GM13977 (cell line): ENCODE results near the gene ARL6IP6.

Source experiments
- DNase-seq: peaks from one replicate; pipeline ENCODE4 v3.0.0; 2012; ENCODE audit warnings: low spot score
- CTCF ChIP-seq: IDR thresholded peaks from 2 replicates; pipeline ENCODE4 v1.5.1; 2012; ENCODE audit warnings: mild to moderate bottlenecking, control low read depth; ENCODE audit not compliant: insufficient read depth; ENCODE audit errors: extremely low read depth, missing control alignments
- in situ Hi-C: fragments of 300-500 bp; cut with MboI; formaldehyde crosslinking; loops from one replicate; pipeline ENCODE4 v1.12.0; 2022; ENCODE audit warnings: low sequenced_read_pairs, low pct_unique_long_range_greater_than_20kb, mixed read lengths, inconsistent platforms; ENCODE audit not compliant: unreplicated experiment

ARL6IP6 gene

DNA sequence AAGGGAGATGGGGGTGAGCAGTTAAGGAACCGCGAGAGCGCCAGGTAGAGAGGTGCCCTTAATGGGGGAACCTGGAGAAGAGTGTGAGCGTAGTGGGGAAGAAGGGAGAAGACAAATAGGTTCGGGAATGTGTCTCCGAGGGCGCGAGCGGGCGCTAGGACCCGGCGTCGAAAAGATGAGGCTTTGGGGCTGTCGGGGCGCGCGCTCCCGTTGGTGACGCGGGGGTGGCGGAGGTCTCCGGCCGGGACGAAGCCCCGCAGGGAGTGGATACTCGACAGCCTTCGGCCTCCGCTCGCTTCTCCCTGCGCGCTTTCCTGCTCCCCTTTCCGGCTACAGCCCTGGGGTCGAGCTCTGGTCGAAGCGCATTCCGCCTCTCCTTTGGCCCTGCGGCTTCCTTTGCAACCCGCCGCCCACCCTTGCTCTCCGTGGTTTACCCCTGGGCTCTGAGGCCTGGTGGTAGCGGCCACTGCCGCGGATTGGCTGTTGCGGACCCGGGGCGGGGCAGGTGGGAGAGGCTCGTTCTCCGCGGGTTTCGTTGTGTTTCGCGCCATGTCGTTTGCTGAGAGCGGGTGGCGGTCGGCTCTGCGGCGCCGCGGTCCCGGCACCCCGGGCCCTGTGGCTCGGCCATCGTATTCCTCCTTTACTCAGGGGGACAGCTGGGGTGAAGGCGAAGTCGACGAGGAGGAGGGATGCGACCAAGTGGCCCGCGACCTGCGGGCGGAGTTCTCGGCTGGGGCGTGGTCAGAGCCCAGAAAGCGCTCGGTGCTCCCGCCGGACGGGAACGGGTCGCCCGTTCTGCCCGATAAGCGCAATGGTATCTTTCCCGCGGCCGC is at the start of gene ARL6IP6:
TSS of gene ARL6IP6 (plus strand) at position 545 of the 833 bp plus-strand sequence. CDS start at position 550, 5 bp downstream.
- peak; percentile 85 for DNase-seq
- in situ Hi-C loops = no loop called here
- TF ChIP-seq CTCF = no peak

GRCh38 chr2:152674334-152674733 is 44.1 kb upstream of the ARL6IP6 start:
- in situ Hi-C loops = no loop called here

GRCh38 chr2:152676461-152676860 is 42.0 kb upstream of the ARL6IP6 start:
- TF ChIP-seq CTCF = no peak
- in situ Hi-C loops = no loop called here
- DNase-seq = no peak

More at GRCh38 chr2:152674334-152674733, 44.1 kb upstream of the ARL6IP6 start:
- DNase-seq = no peak
- TF ChIP-seq CTCF = no peak

GRCh38 chr2:152678808-152679207 is 39.6 kb upstream of the ARL6IP6 start:
- in situ Hi-C loops = no loop called here
- DNase-seq = no peak
- TF ChIP-seq CTCF = no peak

GRCh38 chr2:152682663-152683062 is 35.8 kb upstream of the ARL6IP6 start:
- TF ChIP-seq CTCF = no peak
- in situ Hi-C loops = no loop called here
- DNase-seq = no peak

GRCh38 chr2:152683400-152683799 is 35.0 kb upstream of the ARL6IP6 start:
- in situ Hi-C loops = no loop called here
- no peak for DNase-seq
- no peak for TF ChIP-seq CTCF
